ENCODE data around the gene TRIL.

The TRIL gene

GRCh38 chr7:28977881-28978280 lies 19.8 kb upstream of the TRIL start:
- no peak for DNase-seq (ENCODE audit: low read depth, low spot score)
- in situ Hi-C loops (cut with HindIII; ENCODE audit: low sequenced_read_pairs) = no loop called here
- TF ChIP-seq CTCF (IDR thresholded peaks at IDR 0.05; ENCODE audit: low read depth, low read length) = no peak
- no peak overlapping the region for H3K4me3 ChIP-seq (ENCODE audit: low read depth, low read length)

GRCh38 chr7:28976022-28976421 lies 17.9 kb upstream of the TRIL start:
- in situ Hi-C loops (cut with HindIII; ENCODE audit: low sequenced_read_pairs) = no loop called here
- no peak for DNase-seq (ENCODE audit: low read depth, low spot score)
- H3K4me3 ChIP-seq (ENCODE audit: low read depth, low read length) = no peak overlapping the region
- TF ChIP-seq CTCF (IDR thresholded peaks at IDR 0.05; ENCODE audit: low read depth, low read length) = no peak

GRCh38 chr7:28973591-28973990 lies 15.5 kb upstream of the TRIL start:
- in situ Hi-C loops (cut with HindIII; ENCODE audit: low sequenced_read_pairs) = no loop called here

GRCh38 chr7:28964056-28964455 lies 5.9 kb upstream of the TRIL start:
- in situ Hi-C loops (cut with HindIII; ENCODE audit: low sequenced_read_pairs) = no loop called here
- no peak for DNase-seq (ENCODE audit: low read depth, low spot score)
- TF ChIP-seq CTCF (IDR thresholded peaks at IDR 0.05; ENCODE audit: low read depth, low read length) = no peak
- no peak overlapping the region for H3K4me3 ChIP-seq (ENCODE audit: low read depth, low read length)

More at GRCh38 chr7:28973591-28973990, 15.5 kb upstream of the TRIL start:
- no peak overlapping the region for H3K4me3 ChIP-seq (ENCODE audit: low read depth, low read length)
- no peak for DNase-seq (ENCODE audit: low read depth, low spot score)
- no peak for TF ChIP-seq CTCF (IDR thresholded peaks at IDR 0.05; ENCODE audit: low read depth, low read length)

- TF ChIP-seq CTCF (IDR thresholded peaks at IDR 0.05; ENCODE audit: low read depth, low read length) = no peak
- in situ Hi-C loops (cut with HindIII; ENCODE audit: low sequenced_read_pairs) = no loop called here
- H3K4me3 ChIP-seq (ENCODE audit: low read depth, low read length) = no peak overlapping the region
- no peak for DNase-seq (ENCODE audit: low read depth, low spot score)
Observed at GRCh38 chr7:28961972-28962371, 3.8 kb upstream of the TRIL start.

- in situ Hi-C loops (cut with HindIII; ENCODE audit: low sequenced_read_pairs) = no loop called here
- no peak overlapping the region for H3K4me3 ChIP-seq (ENCODE audit: low read depth, low read length)
- TF ChIP-seq CTCF (IDR thresholded peaks at IDR 0.05; ENCODE audit: low read depth, low read length) = no peak
- DNase-seq (ENCODE audit: low read depth, low spot score) = no peak
Observed at GRCh38 chr7:28960071-28960840, 2.1 kb upstream of the TRIL start.

Measured in astrocyte of the spinal cord (primary cell).